HepG2 (cell line): ENCODE results near the gene GTF2I. TPM values are rescaled to one million over a fixed set of nuclear protein-coding genes. Genes with fewer than 3 reads are reported as not detected.

Source experiments
- AGO1 ChIP-seq: fragments of 200-400 bp; formaldehyde crosslinking; IDR thresholded peaks from 2 replicates; pipeline ENCODE4 v1.6.1; 2017; ENCODE audit warnings: mild to moderate bottlenecking, low read depth, low read length, moderate library complexity; ENCODE audit not compliant: poor library complexity, severe bottlenecking
- BORCS8-MEF2B ChIP-seq: sonication (generic); formaldehyde crosslinking; IDR thresholded peaks from 2 replicates; pipeline ENCODE4 v1.8.0; 2022; ENCODE audit warnings: mild to moderate bottlenecking, missing genetic modification reagents
- CAMTA2 ChIP-seq: sonication (generic); formaldehyde crosslinking; IDR thresholded peaks from 2 replicates; pipeline ENCODE4 v1.4.0; 2020; ENCODE audit warnings: mild to moderate bottlenecking, missing genetic modification reagents, borderline replicate concordance
- CCAR2 ChIP-seq: fragments of 200-400 bp; formaldehyde crosslinking; optimal IDR thresholded peaks from 2 replicates; pipeline ENCODE3; 2018; ENCODE audit warnings: low read depth, mild to moderate bottlenecking, low read length, moderate library complexity
- CEBPB ChIP-seq: IDR thresholded peaks from 2 replicates; pipeline ENCODE4 v1.6.1; 2011; ENCODE audit warnings: low read depth, low read length, improper control_type of control experiment, borderline replicate concordance
- EP300 ChIP-seq, 3 experiments: sonication (generic) in 1 of 3; formaldehyde crosslinking in 1 of 3; IDR thresholded peaks; 2 replicates each; pipeline versions ENCODE4 v1.5.1 to v1.6.1; 2011 to 2020; ENCODE audit warnings: low read depth in 2 of 3, low read length in 2 of 3, borderline replicate concordance in 1 of 3, improper control_type of control experiment in 1 of 3, mild to moderate bottlenecking in 1 of 3, missing genetic modification reagents in 1 of 3, moderate library complexity in 1 of 3
- EZH2 ChIP-seq: conservative IDR thresholded peaks from 2 replicates; pipeline ENCODE4 v1.6.1; 2012; ENCODE audit warnings: mild to moderate bottlenecking, low read depth, low read length, moderate library complexity
- HOXA9 ChIP-seq: sonication (generic); formaldehyde crosslinking; IDR thresholded peaks from 2 replicates; pipeline ENCODE4 v1.8.1; 2022; ENCODE audit warnings: missing genetic modification reagents, mild to moderate bottlenecking, moderate library complexity, borderline replicate concordance
- KDM1A ChIP-seq: IDR thresholded peaks from 2 replicates; pipeline ENCODE4 v1.6.1; 2016; ENCODE audit warnings: missing compliant biosample characterization
- KLF12 ChIP-seq: sonication (generic); formaldehyde crosslinking; IDR thresholded peaks from 2 replicates; pipeline ENCODE4 v1.4.0; 2020; ENCODE audit warnings: missing genetic modification reagents, borderline replicate concordance
- MAFF ChIP-seq: IDR thresholded peaks from 2 replicates; pipeline ENCODE4 v1.6.1; 2011; ENCODE audit warnings: low read depth, low read length, improper control_type of control experiment
- NCOA5 ChIP-seq: sonication (generic); formaldehyde crosslinking; IDR thresholded peaks from 2 replicates; pipeline ENCODE4 v1.4.0; 2020; ENCODE audit warnings: missing genetic modification reagents
- PAWR ChIP-seq: sonication (generic); formaldehyde crosslinking; IDR thresholded peaks from 2 replicates; pipeline ENCODE4 v1.4.0; 2020; ENCODE audit warnings: missing genetic modification reagents, mild to moderate bottlenecking, borderline replicate concordance
- RBM39 ChIP-seq: fragments of 200-400 bp; formaldehyde crosslinking; IDR thresholded peaks from one replicate; pipeline ENCODE4 v1.6.1; 2018; ENCODE audit warnings: antibody characterized with exemption, mild to moderate bottlenecking, low read depth, low read length; ENCODE audit not compliant: poor library complexity, severe bottlenecking
- SAFB2 ChIP-seq: sonication (generic); formaldehyde crosslinking; IDR thresholded peaks from 2 replicates; pipeline ENCODE4 v1.5.1; 2020; ENCODE audit warnings: missing genetic modification reagents, low read depth, mild to moderate bottlenecking, borderline replicate concordance
- SMARCE1 ChIP-seq: fragments of 450-650 bp; IDR thresholded peaks from 2 replicates; pipeline ENCODE4 v1.6.1; 2017; ENCODE audit warnings: borderline replicate concordance
- SRY ChIP-seq: sonication (generic); formaldehyde crosslinking; IDR thresholded peaks from 2 replicates; pipeline ENCODE4 v1.8.0; 2022; ENCODE audit warnings: mild to moderate bottlenecking, missing genetic modification reagents
- XBP1 ChIP-seq: sonication (generic); formaldehyde crosslinking; IDR thresholded peaks from 2 replicates; pipeline ENCODE4 v1.5.0; 2020; ENCODE audit warnings: missing genetic modification reagents
- YY1 ChIP-seq: IDR thresholded peaks from 2 replicates; pipeline ENCODE4 v1.6.1; 2011; ENCODE audit warnings: low read length, low read depth, moderate library complexity, mild to moderate bottlenecking; ENCODE audit not compliant: insufficient read depth, insufficient replicate concordance
- ZBTB42 ChIP-seq: sonication (generic); formaldehyde crosslinking; IDR thresholded peaks from 2 replicates; pipeline ENCODE4 v1.5.0; 2020; ENCODE audit warnings: mild to moderate bottlenecking, missing genetic modification reagents
- ZNF737 ChIP-seq: sonication (generic); formaldehyde crosslinking; IDR thresholded peaks from 2 replicates; pipeline ENCODE4 v1.5.0; 2020; ENCODE audit warnings: missing genetic modification reagents, mild to moderate bottlenecking, borderline replicate concordance
- ZNF776 ChIP-seq: sonication (generic); formaldehyde crosslinking; IDR thresholded peaks from 2 replicates; pipeline ENCODE4 v1.4.0; 2020; ENCODE audit warnings: mild to moderate bottlenecking, missing genetic modification reagents
- ZSCAN31 ChIP-seq: sonication (generic); formaldehyde crosslinking; IDR thresholded peaks from 2 replicates; pipeline ENCODE4 v1.5.0; 2020; ENCODE audit warnings: low read depth, mild to moderate bottlenecking, missing genetic modification reagents
- polyA plus RNA-seq, 8 experiments: library from polyadenylated mRNA; depleted of rRNA in 3 of 8; stranded (reverse) in 7 of 8; unstranded in 1 of 8; fragments of >200 nt; fragmentation: Illumina TruSeq in 4 of 8; extraction: Trizol in 4 of 8; gene quantifications; 2 replicates each; pipeline versions ENCODE4 v1.2.1 to v1.2.3, GENCODE V29; 2011 to 2016; ENCODE audit warnings: low read depth in 4 of 8, missing spikeins in 1 of 8, mixed read lengths in 1 of 8; ENCODE audit not compliant: insufficient read depth in 1 of 8
- total RNA-seq, 5 experiments: library from RNA; depleted of rRNA; stranded (reverse); fragments of >200 nt; fragmentation: Illumina TruSeq; extraction: Trizol; gene quantifications; 2 replicates each; pipeline ENCODE4 v1.2.3, GENCODE V29; 2016; ENCODE audit warnings: low read depth in 1 of 5
- TF ChIP-seq, protein P1 (sequence below): sonication (generic); formaldehyde crosslinking; IDR thresholded peaks from 2 replicates; pipeline ENCODE4 v1.9.0; 2022; ENCODE audit warnings: low read depth, missing genetic modification reagents
- TF ChIP-seq, protein P2 (sequence below): IDR thresholded peaks from 2 replicates; pipeline ENCODE4 v1.6.1; 2016
- TF ChIP-seq, protein P3 (sequence below): sonication (generic); formaldehyde crosslinking; IDR thresholded peaks from 2 replicates; pipeline ENCODE4 v1.4.0; 2020; ENCODE audit warnings: missing genetic modification reagents

GTF2I gene
- total and polyA plus RNA-seq, 2 of the 13 experiments (the other 11 are each of a cell fraction or from before 2014, with no cell fraction given): 74.6 to 125 TPM

DNA sequence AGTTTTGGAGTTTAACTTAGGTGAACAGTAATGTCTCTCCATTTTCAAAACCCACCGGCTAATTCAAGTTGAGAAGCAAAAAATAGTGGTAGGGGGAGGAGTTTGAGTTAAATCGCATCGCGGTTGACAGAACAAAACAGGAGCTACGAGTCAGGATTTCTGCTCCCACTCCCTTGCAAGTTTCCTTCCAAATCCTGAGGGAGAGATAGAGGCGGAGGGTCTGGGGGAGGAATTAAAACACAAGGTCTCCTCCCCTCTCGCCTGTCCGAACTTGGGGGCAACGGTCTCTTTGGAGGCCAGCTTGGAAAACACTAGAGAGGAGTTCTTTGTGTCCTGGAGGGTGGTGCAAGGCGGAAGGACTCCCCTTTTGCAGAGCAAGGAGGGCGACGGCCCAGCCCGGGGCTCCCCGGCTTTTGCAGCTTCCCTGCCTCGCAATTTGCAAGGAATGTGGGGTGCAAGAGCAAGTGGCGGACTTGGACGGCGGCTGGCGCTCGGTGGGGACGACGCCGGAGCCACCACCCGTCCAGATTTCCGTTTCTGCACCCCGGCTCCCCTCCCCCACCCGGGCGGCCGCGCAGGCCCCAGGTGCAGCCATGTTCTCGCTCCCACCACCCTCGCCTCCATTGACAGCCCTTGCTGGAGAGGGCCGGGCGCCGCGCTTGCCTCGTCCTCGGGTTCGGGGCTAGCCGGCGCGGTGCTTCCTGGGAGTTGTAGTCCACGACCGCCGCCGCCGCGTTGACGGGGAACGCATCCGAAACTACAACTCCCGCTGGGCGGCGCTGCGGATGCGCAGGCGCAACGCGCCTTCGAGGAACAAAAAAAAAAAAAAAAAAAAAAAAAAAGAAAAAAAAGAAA lies 454 bp upstream of the GTF2I start (continued):
- TF ChIP-seq ZSCAN31 (peak; percentile 67), SAFB2 (CRISPR knock-in tag) (0 out of 2 replicates have a peak, but pooled peaks have one; percentile 34), ZBTB42 (CRISPR knock-in tag) (0 out of 2 replicates have a peak, but pooled peaks have one; percentile 56), BORCS8-MEF2B (CRISPR knock-in tag) (peak; percentile 51; the same call in 1 of the 2 replicates), XBP1 (CRISPR knock-in tag) (no peak), PAWR (no peak), CAMTA2 (no peak), ZNF776 (CRISPR knock-in tag) (no peak; the same call in 1 of the 2 replicates), SMARCE1 (no peak), EP300 (IDR thresholded peaks at IDR 0.05; ENCODE audit: low read depth in 2 of 2, low read length in 2 of 2) (no peak), EP300 (CRISPR knock-in tag; IDR thresholded peaks at IDR 0.05; ENCODE audit: borderline replicate concordance) (no peak; the same call in 1 of the 2 replicates), HOXA9 (no peak), MAFF (no peak), RBM39 (peak; percentile 91), CEBPB (no peak), AGO1 (peak; percentile 26), EZH2 (no peak), KLF12 (CRISPR knock-in tag) (no peak), YY1 (peak; percentile 96), KDM1A (0 out of 2 replicates have a peak, but pooled peaks have one; percentile 8), CCAR2 (no peak), SRY (CRISPR knock-in tag) (peak; percentile 74; the same call in 1 of the 2 replicates), NCOA5 (no peak), ZNF737 (no peak)
- TF ChIP-seq, protein P1, sequence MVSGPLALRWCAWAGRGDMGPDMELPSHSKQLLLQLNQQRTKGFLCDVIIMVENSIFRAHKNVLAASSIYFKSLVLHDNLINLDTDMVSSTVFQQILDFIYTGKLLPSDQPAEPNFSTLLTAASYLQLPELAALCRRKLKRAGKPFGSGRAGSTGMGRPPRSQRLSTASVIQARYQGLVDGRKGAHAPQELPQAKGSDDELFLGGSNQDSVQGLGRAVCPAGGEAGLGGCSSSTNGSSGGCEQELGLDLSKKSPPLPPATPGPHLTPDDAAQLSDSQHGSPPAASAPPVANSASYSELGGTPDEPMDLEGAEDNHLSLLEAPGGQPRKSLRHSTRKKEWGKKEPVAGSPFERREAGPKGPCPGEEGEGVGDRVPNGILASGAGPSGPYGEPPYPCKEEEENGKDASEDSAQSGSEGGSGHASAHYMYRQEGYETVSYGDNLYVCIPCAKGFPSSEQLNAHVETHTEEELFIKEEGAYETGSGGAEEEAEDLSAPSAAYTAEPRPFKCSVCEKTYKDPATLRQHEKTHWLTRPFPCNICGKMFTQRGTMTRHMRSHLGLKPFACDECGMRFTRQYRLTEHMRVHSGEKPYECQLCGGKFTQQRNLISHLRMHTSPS (CRISPR knock-in tag): no peak
- TF ChIP-seq, protein P2, sequence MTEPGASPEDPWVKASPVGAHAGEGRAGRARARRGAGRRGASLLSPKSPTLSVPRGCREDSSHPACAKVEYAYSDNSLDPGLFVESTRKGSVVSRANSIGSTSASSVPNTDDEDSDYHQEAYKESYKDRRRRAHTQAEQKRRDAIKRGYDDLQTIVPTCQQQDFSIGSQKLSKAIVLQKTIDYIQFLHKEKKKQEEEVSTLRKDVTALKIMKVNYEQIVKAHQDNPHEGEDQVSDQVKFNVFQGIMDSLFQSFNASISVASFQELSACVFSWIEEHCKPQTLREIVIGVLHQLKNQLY: 0 out of 2 replicates have a peak, but pooled peaks have one; percentile 35
- TF ChIP-seq, protein P3, sequence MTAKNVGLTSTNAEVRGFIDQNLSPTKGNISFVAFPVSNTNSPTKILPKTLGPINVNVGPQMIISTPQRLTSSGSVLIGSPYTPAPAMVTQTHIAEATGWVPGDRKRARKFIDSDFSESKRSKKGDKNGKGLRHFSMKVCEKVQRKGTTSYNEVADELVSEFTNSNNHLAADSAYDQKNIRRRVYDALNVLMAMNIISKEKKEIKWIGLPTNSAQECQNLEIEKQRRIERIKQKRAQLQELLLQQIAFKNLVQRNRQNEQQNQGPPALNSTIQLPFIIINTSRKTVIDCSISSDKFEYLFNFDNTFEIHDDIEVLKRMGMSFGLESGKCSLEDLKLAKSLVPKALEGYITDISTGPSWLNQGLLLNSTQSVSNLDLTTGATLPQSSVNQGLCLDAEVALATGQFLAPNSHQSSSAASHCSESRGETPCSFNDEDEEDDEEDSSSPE (CRISPR knock-in tag): peak; percentile 48
